Measurements from ENCODE around the gene TULP1. TPM values are rescaled to one million over a fixed set of nuclear protein-coding genes. Genes with fewer than 3 reads are reported as not detected.
A peak's percentile ranks its signal among the peaks of the same experiment; 100 is the strongest.

TULP1 gene
- total RNA-seq, 1 experiment from 2014 or later: not detected

- H3K4me3 ChIP-seq: no peak overlapping the region
- H3K27me3 ChIP-seq: no peaks in the 10 kb centered on the region
- DNase-seq: no peak
- H3K9me3 ChIP-seq: no peaks in the 10 kb centered on the region
- H3K36me3 ChIP-seq: no peaks in the 10 kb centered on the region
These were observed 20.3 kb downstream of the TULP1 start for GRCh38 chr6:35492258-35492973.

DNA sequence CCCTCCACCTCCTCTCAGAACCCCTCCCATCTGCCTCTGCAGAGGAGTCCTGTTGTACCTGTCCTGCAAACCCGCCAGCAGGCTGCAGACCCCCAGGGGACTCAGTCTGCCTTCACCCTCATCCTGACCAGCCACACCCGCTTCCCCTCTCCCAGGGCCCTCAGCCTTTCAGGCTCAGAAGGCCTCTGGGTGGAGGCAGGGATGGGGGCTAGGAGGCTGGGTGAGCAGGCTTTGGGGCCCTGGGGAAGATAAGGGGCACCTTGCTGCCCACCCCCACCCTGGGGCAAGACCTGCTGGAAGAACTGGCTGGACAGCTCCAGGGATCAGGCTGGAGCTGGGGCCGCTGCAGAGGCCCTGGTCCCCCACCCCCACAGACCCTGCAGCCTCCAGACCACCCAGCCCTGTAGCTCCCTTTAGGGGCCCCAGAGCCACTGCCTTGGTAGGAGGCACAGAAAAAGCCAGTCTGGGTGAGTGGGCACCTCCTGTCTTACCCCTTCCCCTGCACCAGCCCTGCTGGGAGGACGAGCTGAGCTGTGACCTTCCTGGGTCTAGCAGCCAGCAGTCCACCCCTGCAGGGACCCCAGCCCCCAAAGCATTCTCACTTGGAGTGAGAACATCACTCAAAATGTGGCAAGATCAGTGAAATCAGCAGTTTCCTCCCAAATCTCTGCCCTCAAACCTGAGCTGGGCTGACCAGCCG is 21.0 kb downstream of the TULP1 start:
- Histone ChIP-seq H3K9me3 (no peaks in the 10 kb centered on the region), H3K4me3 (no peak overlapping the region), H3K27me3 (no peaks in the 10 kb centered on the region), H3K36me3 (no peaks in the 10 kb centered on the region)
- DNase-seq: no peak

DNA sequence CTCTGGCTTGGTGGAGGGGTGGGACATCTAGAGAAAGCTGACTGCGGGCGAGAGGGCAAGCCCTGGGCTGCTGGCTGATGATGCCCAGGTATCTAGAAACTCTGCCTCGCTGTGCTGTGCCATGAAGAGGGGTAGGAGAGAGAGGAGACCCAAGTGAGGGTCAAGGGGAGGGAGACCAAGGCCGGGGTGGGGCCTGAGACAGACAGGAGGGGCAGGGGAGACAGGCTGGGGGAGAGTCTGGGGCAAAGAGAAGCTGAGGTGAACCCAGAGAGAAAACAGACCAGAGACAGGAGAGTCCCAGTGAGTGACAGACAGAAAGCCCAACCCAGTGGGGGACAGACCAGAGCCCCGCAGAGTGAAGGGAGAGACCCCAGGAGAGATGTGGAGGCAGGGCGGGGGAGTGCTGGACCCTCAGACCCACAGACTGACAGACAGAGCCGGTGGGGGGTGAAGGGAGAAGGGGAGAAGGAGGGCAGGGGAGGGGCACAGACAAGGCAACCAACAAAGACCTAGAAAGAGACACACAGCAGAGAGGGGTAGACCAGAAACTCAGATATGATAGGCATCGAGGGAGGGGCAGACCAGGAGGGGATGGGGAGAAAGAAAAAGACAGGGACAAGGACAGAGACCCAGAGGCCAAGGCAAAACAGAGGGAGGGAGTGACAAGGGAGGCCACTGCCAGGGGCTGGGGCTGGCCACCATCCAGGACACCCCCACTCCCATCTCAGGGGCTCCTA is 21.7 kb downstream of the TULP1 start:
- no peaks in the 10 kb centered on the region for H3K9me3 ChIP-seq
- H3K4me3 ChIP-seq: no peak overlapping the region
- no peaks in the 10 kb centered on the region; the same call in none of the 2 replicates for H3K36me3 ChIP-seq
- no peak for DNase-seq
- H3K27me3 ChIP-seq: no peaks in the 10 kb centered on the region

- no peak for DNase-seq
- no peaks in the 10 kb centered on the region for H3K27me3 ChIP-seq
- H3K9me3 ChIP-seq: no peaks in the 10 kb centered on the region
- H3K36me3 ChIP-seq: peaks cover 4% of the 10 kb centered on the region
- H3K4me3 ChIP-seq: no peak overlapping the region
These were observed 22.5 kb downstream of the TULP1 start for GRCh38 chr6:35489995-35490791.

DNA sequence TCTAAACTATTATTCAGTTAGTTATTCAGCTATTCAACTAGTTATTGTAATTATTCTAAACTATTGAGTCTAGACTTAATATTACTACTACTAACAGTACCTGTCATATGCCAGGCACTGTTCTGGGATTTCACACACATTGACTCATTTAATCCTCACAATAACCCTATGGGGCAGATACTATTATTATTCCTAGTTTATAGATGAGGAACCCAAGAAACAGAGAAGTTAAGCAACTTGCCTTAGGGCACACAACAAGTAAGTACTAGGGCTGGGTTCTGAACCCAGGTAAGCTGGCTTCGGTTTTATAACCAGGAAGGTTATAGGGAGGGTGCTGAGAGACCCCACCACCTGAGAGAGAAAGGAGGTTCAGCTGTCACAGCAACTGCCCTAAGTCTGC is 23.6 kb downstream of the TULP1 start:
- Histone ChIP-seq H3K4me3 (no peak overlapping the region), H3K27me3 (no peaks in the 10 kb centered on the region), H3K9me3 (no peaks in the 10 kb centered on the region), H3K36me3 (peaks cover 4% of the 10 kb centered on the region)
- no peak for DNase-seq

DNA sequence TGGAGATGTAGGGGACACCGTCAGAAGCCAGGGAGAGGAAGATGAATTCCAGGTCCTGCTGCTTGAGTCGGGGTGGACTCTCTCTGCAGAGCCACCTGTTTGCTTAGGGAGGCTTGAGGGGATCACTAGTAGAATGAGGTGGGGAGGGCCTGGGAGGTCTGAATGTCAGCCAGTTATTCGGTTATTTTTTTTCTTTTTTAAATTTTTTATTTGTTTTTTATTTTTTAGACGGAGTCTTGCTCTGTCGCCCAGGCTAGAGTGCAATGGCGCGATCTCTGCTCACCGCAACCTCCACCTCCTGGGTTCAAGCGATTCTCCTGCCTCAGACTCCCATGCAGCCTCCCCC is 24.2 kb downstream of the TULP1 start:
- Histone ChIP-seq H3K9me3 (no peaks in the 10 kb centered on the region), H3K27me3 (no peaks in the 10 kb centered on the region), H3K36me3 (peaks cover 4% of the 10 kb centered on the region), H3K4me3 (no peak overlapping the region)
- DNase-seq: no peak

DNA sequence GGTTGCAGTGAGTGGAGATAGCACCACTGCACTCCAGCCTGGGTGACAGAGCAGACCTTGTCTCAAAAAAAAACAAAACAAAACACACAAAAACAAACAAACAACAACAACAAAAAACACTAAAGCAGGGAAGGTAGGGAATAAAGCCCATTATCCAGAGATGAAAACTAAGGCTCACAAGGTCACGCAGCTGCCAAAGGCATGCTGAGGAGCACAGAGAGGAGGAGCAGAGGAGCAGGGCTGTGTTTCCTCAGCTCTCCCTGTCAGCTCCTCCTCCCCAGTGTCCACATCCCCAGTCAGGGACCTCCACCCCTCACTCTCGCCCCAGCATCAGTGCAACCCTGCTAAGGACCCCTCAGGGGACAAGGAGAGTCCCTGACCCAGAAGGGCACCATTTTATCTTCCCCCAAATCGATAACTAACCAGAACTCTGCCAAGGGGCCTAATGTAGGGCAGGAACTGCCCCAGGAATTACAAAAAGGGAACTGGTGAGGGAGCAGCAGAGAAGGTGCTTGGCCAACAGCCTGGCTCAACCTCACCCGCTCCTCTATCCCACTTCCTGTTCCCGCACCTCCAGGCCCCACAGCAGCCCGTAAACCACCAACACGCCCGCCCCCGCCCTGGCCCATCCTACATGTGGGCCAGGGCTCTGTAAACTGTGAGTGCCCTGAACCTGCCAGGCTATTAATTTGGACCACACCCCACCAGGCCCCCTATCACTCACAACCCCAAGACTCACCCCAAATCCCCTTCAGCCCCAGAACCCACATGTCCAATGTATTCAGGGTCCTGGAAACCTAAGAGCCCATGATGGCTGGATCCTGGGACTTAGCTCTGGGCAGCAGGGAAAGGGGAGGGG is 24.8 kb downstream of the TULP1 start:
- DNase-seq: peak; percentile 49
- Histone ChIP-seq H3K36me3 (peaks cover 4% of the 10 kb centered on the region), H3K9me3 (no peaks in the 10 kb centered on the region), H3K4me3 (no peak overlapping the region), H3K27me3 (no peaks in the 10 kb centered on the region)

DNA sequence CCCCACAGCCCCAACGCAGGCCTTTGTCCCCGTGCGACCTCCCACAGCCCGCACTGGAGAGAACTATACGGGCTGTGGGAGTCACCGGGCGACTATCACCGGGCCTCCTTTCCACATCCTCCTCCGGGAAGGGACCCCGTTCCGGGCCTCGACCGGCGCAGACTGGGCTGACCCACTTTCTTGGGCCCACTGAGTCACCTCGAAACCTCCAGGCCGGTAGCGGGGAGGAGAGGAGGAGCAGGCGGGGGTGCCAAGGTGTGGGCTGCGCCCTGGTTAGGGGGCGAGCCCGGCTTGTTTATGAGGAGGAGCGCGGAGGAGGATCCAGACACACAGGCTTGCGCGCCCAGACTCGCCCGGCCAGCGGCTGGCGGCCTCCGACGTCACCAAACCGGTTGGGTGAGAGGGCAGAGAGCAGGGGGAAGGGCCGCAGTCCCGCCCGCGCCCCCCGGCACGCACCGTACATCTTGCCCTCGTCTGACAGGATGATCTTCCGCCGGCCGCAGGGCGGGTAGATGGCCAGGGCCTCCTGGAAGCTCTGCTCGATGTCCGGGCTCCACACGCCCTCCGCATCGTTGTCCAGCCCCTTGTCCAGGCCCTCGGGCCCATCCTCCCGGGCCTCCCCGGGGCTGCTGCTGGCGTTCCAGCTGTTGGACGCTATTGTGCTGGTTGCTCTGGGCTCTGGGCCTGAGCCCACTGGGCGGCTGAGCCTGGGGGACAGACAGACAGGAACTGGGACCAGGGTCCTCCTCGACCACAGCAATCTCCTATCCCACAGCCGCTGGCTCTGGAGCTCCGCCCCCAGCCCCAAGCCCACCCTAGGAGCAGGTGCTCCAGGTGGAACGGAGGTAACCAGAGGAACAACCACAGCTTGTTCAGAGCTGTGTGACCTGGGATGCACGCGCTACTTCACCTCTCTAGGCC is 26.4 kb downstream of the TULP1 start:
- Histone ChIP-seq H3K4me3 (no peak overlapping the region), H3K27me3 (no peaks in the 10 kb centered on the region), H3K36me3 (peaks cover 4% of the 10 kb centered on the region), H3K9me3 (no peaks in the 10 kb centered on the region)
- no peak for DNase-seq

DNA sequence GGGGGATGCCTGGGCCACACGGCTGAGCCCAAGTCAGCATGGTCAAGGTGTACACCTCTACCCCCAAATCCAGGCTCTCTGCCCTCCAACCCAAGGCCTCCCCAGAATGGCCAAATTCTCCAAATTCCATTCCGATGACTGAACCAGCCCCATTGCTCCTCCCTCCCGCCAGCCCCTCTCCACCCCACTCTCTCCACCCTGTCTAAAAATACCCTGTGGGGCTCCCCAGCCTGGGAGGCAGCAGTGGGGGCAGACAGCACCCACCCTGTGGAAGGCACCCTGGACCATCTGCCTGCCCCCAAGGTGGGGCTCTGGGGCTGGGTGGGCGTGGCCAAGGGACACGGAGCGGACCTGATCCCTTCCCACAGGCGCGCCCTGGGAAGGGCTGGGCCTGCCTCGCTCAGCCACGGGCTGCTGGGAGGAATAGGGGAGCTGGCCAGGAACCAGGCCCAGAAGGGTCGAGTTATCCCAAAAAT is 27.3 kb downstream of the TULP1 start:
- H3K4me3 ChIP-seq: no peak overlapping the region
- H3K27me3 ChIP-seq: no peaks in the 10 kb centered on the region
- no peaks in the 10 kb centered on the region for H3K9me3 ChIP-seq
- DNase-seq: peak; percentile 41
- peaks cover 4% of the 10 kb centered on the region for H3K36me3 ChIP-seq

GRCh38 chr6:35484921-35485392 is 27.7 kb downstream of the TULP1 start:
- Histone ChIP-seq H3K4me3 (no peak overlapping the region), H3K9me3 (no peaks in the 10 kb centered on the region), H3K27me3 (no peaks in the 10 kb centered on the region), H3K36me3 (peaks cover 4% of the 10 kb centered on the region)
- peak; percentile 36 for DNase-seq

GRCh38 chr6:35483893-35484645 is 28.6 kb downstream of the TULP1 start:
- Histone ChIP-seq H3K9me3 (no peaks in the 10 kb centered on the region), H3K4me3 (no peak overlapping the region), H3K36me3 (peaks cover 4% of the 10 kb centered on the region), H3K27me3 (no peaks in the 10 kb centered on the region)
- no peak for DNase-seq

DNA sequence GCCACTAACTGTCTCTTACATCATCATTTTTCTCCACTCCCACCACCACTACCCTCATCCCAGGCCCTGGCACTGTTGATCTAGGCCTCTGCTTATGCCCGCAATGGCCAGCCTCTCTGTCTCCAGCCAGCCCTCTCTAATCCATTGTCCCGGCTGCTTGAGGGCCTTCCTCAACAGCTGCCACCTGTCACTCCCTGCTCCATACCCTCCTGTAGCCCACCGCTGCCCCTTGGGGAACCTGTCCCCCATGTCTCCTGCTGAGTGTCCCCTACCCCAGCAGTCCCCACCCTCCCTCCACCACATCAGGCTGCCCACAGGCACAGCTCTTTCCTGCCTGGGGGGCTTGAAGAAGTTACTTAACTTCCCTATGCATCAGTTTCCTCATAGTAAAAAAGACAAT is 29.2 kb downstream of the TULP1 start:
- no peak for DNase-seq
- Histone ChIP-seq H3K36me3 (peaks cover 4% of the 10 kb centered on the region), H3K27me3 (no peaks in the 10 kb centered on the region), H3K9me3 (no peaks in the 10 kb centered on the region), H3K4me3 (no peak overlapping the region)

DNA sequence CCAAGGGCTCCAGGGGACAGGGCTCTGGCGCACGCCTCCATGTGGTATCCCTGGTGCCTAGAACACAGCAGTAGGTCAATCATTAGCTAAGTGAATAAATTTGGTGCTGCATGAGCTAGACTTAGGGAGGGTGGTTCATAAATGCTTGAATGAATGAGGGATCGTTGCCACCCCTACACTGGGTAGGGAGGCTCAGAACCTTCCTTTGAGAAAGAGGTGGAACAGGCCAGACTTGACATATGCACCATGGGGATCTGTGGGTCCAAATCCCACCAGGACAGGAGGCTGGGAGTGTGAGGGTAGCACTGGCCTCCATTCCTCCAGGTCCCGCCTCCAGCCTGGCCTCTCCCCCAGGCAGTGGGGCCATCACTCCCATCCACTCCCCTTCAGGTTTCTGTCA is 29.6 kb downstream of the TULP1 start:
- Histone ChIP-seq H3K27me3 (no peaks in the 10 kb centered on the region), H3K36me3 (peaks cover 4% of the 10 kb centered on the region), H3K9me3 (no peaks in the 10 kb centered on the region), H3K4me3 (no peak overlapping the region)
- DNase-seq: no peak

DNA sequence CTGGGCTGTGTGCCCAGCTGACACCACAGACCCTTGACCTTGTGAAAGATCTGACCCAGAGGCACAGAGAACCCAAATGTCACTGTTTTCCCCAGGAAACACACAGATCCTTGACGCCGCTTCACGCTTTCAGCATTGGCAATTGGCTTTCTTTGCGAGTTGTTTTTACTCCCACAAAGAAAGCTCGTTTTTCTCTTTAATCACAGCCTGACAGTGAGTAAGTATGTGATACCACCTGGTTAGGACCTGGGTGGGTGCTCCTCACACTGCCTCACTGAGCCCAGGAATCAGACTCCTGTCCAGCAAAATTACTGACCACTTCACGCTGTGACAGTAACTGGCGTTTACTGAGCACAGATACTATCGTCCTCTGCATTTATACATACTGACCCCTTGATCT is 31.5 kb downstream of the TULP1 start:
- DNase-seq: no peak
- Histone ChIP-seq H3K9me3 (no peaks in the 10 kb centered on the region), H3K27me3 (no peaks in the 10 kb centered on the region), H3K36me3 (peaks cover 4% of the 10 kb centered on the region), H3K4me3 (no peak overlapping the region)
